Measurements from ENCODE around the gene CRTC1. TPM values are rescaled to one million over a fixed set of nuclear protein-coding genes. Genes with fewer than 3 reads are reported as not detected.

The CRTC1 gene
- total RNA-seq, 4 donors from 2014 or later: 2.4 to 17.5 (median 6.7) TPM

- H3K36me3 ChIP-seq: no peaks in the 10 kb centered on the region
- no peaks in the 10 kb centered on the region for H3K27me3 ChIP-seq
- TF ChIP-seq, protein P1, sequence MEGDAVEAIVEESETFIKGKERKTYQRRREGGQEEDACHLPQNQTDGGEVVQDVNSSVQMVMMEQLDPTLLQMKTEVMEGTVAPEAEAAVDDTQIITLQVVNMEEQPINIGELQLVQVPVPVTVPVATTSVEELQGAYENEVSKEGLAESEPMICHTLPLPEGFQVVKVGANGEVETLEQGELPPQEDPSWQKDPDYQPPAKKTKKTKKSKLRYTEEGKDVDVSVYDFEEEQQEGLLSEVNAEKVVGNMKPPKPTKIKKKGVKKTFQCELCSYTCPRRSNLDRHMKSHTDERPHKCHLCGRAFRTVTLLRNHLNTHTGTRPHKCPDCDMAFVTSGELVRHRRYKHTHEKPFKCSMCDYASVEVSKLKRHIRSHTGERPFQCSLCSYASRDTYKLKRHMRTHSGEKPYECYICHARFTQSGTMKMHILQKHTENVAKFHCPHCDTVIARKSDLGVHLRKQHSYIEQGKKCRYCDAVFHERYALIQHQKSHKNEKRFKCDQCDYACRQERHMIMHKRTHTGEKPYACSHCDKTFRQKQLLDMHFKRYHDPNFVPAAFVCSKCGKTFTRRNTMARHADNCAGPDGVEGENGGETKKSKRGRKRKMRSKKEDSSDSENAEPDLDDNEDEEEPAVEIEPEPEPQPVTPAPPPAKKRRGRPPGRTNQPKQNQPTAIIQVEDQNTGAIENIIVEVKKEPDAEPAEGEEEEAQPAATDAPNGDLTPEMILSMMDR (IDR thresholded peaks at IDR 0.05): no peak
- no peak for TF ChIP-seq POLR2A (IDR thresholded peaks at IDR 0.05)
- H3K27ac ChIP-seq: peak overlapping the region in 1 of 2 donors; percentile 62
- no peak overlapping the region for H3K4me3 ChIP-seq
- H3K9me3 ChIP-seq: no peaks in the 10 kb centered on the region
- DNase-seq: peak; percentile 82 to 85
- peaks cover 0 to 5% of the 10 kb centered on the region in 2 donors for H3K4me1 ChIP-seq
- intact Hi-C loops (cut with DNase I; ENCODE audit: low total_unique reads): no loop called here
Observed at GRCh38 chr19:18745012-18745735, 61.7 kb downstream of the CRTC1 start.

DNA sequence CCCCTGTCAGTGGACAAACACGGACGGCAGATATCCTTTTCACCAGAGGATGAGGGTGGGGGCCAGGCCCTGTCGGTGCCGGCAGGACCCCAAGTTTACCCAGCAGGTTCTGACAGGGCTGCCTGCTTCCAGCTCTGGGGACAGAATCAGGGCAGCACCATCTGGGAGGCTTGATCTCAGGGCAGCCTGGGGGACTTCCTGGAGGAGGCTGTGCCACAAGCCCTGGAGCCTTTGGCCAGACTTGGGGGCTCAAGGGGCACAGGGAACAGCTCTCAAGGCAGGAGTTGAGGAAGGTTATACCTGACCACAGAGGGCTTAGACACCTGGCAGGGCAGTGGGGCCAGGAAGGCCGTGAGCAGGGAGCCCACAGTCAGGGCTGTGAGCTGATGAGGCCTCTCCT, 62.5 kb downstream of the CRTC1 start:
- no peaks in the 10 kb centered on the region for H3K36me3 ChIP-seq
- DNase-seq: no peak
- H3K27me3 ChIP-seq: no peaks in the 10 kb centered on the region
- TF ChIP-seq POLR2A (IDR thresholded peaks at IDR 0.05): no peak
- TF ChIP-seq, protein P1 (IDR thresholded peaks at IDR 0.05): no peak
- no peaks in the 10 kb centered on the region for H3K9me3 ChIP-seq
- no peak overlapping the region for H3K4me3 ChIP-seq
- peaks cover 0 to 5% of the 10 kb centered on the region in 2 donors for H3K4me1 ChIP-seq
- H3K27ac ChIP-seq: peak overlapping the region in 1 of 2 donors; percentile 62
- intact Hi-C loops (cut with DNase I; ENCODE audit: low total_unique reads): no loop called here

GRCh38 chr19:18746401-18747325, 63.2 kb downstream of the CRTC1 start:
- Histone ChIP-seq H3K4me1 (peaks cover 0 to 3% of the 10 kb centered on the region in 2 donors), H3K4me3 (no peak overlapping the region), H3K27me3 (no peaks in the 10 kb centered on the region), H3K27ac (no peak overlapping the region), H3K36me3 (no peaks in the 10 kb centered on the region), H3K9me3 (no peaks in the 10 kb centered on the region)
- intact Hi-C loops (cut with DNase I; ENCODE audit: low total_unique reads): no loop called here
- TF ChIP-seq POLR2A (IDR thresholded peaks at IDR 0.05): no peak
- TF ChIP-seq, protein P1 (IDR thresholded peaks at IDR 0.05): no peak
- DNase-seq: no peak

- TF ChIP-seq, protein P1 (IDR thresholded peaks at IDR 0.05): no peak
- no peak for TF ChIP-seq POLR2A (IDR thresholded peaks at IDR 0.05)
- Histone ChIP-seq H3K9me3 (no peaks in the 10 kb centered on the region), H3K4me1 (no peaks in the 10 kb centered on the region), H3K4me3 (no peak overlapping the region), H3K27ac (no peak overlapping the region), H3K27me3 (no peaks in the 10 kb centered on the region), H3K36me3 (no peaks in the 10 kb centered on the region)
- no peak for DNase-seq
- intact Hi-C loops (cut with DNase I; ENCODE audit: low total_unique reads): no loop called here
Observed at GRCh38 chr19:18749362-18750231, 66.1 kb downstream of the CRTC1 start.

All from uterus (tissue), 4 donors.